Measurements from ENCODE around the gene SYNPR. TPM values are rescaled to one million over a fixed set of nuclear protein-coding genes. Genes with fewer than 3 reads are reported as not detected.

SYNPR gene
- total RNA-seq, 1 donor, result not detected

DNA sequence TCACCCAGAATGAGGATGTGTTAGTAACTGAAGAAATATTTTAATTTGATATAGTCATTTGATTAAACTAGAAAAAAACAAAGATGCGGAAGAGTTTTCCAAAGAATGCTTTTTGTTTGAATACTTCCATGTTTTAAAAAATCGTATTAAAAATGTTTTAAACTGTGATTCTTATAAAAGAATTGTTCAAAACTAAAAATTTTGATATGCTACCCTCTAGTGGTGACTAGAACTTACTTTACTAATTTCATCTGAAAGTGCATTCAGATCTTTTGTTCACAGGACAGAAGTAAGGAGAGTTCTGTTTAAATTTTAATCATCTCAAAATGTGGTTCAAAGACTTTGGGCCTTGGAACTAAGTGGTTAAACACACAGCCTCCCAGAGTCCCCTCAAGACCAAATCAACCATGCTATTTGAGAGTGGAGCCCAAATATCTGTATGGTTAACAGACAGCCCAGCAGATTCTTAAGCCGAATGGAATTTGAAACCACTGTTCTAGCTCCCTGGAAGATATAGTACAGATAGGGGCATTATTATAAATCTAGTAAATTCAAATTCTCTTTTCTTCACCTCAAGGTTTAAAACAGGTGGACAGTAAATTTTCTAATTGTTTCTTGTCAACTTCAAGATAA is 45.2 kb upstream of the SYNPR start:
- Histone ChIP-seq H4K20me1 (ENCODE audit: insufficient read depth, low read length) (no peaks in the 10 kb centered on the region), H3K4me1 (ENCODE audit: insufficient read depth, low read length) (no peaks in the 10 kb centered on the region), H3K27me3 (ENCODE audit: insufficient read depth, low read length) (no peaks in the 10 kb centered on the region), H3K4me3 (ENCODE audit: insufficient read depth, low read length) (no peak overlapping the region), H3K27ac (ENCODE audit: low read depth, low read length) (no peak overlapping the region), H3K36me3 (ENCODE audit: insufficient read depth, low read length) (no peaks in the 10 kb centered on the region), H3K9me3 (ENCODE audit: low read depth, low read length) (no peaks in the 10 kb centered on the region), H2AFZ (ENCODE audit: low read length) (no peak overlapping the region), H3K79me2 (ENCODE audit: insufficient read depth, low read length) (no peaks in the 10 kb centered on the region), H3K4me2 (ENCODE audit: insufficient read depth, low read length) (no peak overlapping the region)
- no peak for DNase-seq (ENCODE audit: insufficient read length, low spot score, missing footprints)
- TF ChIP-seq, protein P1, sequence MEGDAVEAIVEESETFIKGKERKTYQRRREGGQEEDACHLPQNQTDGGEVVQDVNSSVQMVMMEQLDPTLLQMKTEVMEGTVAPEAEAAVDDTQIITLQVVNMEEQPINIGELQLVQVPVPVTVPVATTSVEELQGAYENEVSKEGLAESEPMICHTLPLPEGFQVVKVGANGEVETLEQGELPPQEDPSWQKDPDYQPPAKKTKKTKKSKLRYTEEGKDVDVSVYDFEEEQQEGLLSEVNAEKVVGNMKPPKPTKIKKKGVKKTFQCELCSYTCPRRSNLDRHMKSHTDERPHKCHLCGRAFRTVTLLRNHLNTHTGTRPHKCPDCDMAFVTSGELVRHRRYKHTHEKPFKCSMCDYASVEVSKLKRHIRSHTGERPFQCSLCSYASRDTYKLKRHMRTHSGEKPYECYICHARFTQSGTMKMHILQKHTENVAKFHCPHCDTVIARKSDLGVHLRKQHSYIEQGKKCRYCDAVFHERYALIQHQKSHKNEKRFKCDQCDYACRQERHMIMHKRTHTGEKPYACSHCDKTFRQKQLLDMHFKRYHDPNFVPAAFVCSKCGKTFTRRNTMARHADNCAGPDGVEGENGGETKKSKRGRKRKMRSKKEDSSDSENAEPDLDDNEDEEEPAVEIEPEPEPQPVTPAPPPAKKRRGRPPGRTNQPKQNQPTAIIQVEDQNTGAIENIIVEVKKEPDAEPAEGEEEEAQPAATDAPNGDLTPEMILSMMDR (IDR thresholded peaks at IDR 0.05; ENCODE audit: extremely low read depth, low read depth, low read length), result peak; percentile 42

DNA sequence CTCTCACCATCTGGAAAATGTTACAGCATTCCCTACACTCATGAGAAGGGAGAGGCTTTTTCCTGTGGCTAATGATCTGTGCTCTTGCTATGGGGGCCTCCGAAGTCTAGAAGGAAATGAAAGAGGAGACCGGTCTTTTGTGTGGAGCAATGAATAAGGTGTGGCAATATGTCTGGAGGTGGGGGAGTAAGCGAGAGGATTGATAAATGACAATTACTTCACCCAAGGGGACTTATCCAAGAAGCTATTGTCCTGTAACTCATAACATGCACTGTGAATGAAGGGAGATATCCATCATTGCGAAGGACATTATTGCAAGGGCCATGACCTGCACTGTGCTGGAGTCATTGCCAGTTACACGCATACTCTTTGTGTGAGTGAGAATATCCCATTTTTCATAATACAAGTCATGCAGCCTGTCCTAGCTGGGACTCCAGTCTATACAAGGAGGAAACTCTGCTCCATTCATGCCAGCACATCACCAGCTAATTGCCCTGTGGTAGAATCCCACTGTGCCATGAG is 37.7 kb upstream of the SYNPR start:
- DNase-seq (ENCODE audit: insufficient read length, low spot score, missing footprints), result no peak
- no peaks in the 10 kb centered on the region for H3K9me3 ChIP-seq (ENCODE audit: low read depth, low read length)
- no peak overlapping the region for H3K4me2 ChIP-seq (ENCODE audit: insufficient read depth, low read length)
- H3K36me3 ChIP-seq (ENCODE audit: insufficient read depth, low read length), result no peaks in the 10 kb centered on the region
- no peaks in the 10 kb centered on the region for H3K79me2 ChIP-seq (ENCODE audit: insufficient read depth, low read length)
- H3K27ac ChIP-seq (ENCODE audit: low read depth, low read length), result no peak overlapping the region
- TF ChIP-seq, protein P1 (IDR thresholded peaks at IDR 0.05; ENCODE audit: extremely low read depth, low read depth, low read length), result no peak
- H2AFZ ChIP-seq (ENCODE audit: low read length), result no peak overlapping the region
- no peak overlapping the region for H3K4me3 ChIP-seq (ENCODE audit: insufficient read depth, low read length)
- no peaks in the 10 kb centered on the region for H3K4me1 ChIP-seq (ENCODE audit: insufficient read depth, low read length)
- H3K27me3 ChIP-seq (ENCODE audit: insufficient read depth, low read length), result no peaks in the 10 kb centered on the region
- H4K20me1 ChIP-seq (ENCODE audit: insufficient read depth, low read length), result no peaks in the 10 kb centered on the region

DNA sequence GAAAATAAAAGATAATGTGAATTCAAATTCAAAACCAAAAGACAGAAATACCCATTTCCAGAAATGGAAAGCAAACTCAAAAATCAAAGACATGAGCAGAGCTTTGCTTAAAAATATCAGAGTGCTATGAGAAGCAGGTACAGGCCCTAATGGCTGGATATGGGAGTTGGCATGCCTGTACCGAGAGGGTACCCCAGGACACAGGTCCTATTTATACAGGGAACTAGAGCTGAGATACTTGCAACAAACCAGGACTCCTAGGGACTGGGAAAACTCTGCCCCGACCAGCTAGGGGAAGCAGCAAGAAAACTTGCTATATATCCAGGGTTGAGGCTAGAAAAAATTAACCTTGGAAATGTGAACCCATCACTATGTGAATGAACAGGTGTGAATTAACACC is 36.0 kb upstream of the SYNPR start:
- H3K27me3 ChIP-seq (ENCODE audit: insufficient read depth, low read length), result no peaks in the 10 kb centered on the region
- TF ChIP-seq, protein P1 (IDR thresholded peaks at IDR 0.05; ENCODE audit: extremely low read depth, low read depth, low read length), result no peak
- no peak overlapping the region for H3K4me3 ChIP-seq (ENCODE audit: insufficient read depth, low read length)
- H2AFZ ChIP-seq (ENCODE audit: low read length), result no peak overlapping the region
- H3K27ac ChIP-seq (ENCODE audit: low read depth, low read length), result no peak overlapping the region
- H3K4me1 ChIP-seq (ENCODE audit: insufficient read depth, low read length), result no peaks in the 10 kb centered on the region
- no peak for DNase-seq (ENCODE audit: insufficient read length, low spot score, missing footprints)
- H3K79me2 ChIP-seq (ENCODE audit: insufficient read depth, low read length), result no peaks in the 10 kb centered on the region
- no peak overlapping the region for H3K4me2 ChIP-seq (ENCODE audit: insufficient read depth, low read length)
- H4K20me1 ChIP-seq (ENCODE audit: insufficient read depth, low read length), result no peaks in the 10 kb centered on the region
- no peaks in the 10 kb centered on the region for H3K9me3 ChIP-seq (ENCODE audit: low read depth, low read length)
- H3K36me3 ChIP-seq (ENCODE audit: insufficient read depth, low read length), result no peaks in the 10 kb centered on the region

DNA sequence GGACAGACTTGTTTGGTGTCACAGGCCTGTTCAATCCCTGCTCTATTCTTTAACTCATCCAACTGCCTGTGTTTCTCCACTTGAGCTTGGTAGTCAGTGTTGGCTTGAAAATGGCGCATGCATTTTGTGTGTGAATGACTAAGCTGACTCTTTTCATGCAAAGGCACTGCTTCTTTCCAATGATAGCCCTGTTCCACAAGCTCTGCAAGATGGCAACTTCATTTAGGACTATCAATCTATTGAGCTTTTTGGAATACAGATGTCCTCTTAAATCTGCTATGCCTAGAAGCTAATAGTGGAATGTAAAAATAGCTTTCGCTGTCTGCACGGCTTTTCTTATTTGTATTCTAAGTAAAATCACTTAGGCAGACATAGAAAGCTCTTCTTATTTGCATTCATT is 33.6 kb upstream of the SYNPR start:
- Histone ChIP-seq H3K79me2 (ENCODE audit: insufficient read depth, low read length) (no peaks in the 10 kb centered on the region), H2AFZ (ENCODE audit: low read length) (no peak overlapping the region), H3K4me2 (ENCODE audit: insufficient read depth, low read length) (no peak overlapping the region), H4K20me1 (ENCODE audit: insufficient read depth, low read length) (no peaks in the 10 kb centered on the region), H3K9me3 (ENCODE audit: low read depth, low read length) (no peaks in the 10 kb centered on the region), H3K4me1 (ENCODE audit: insufficient read depth, low read length) (no peaks in the 10 kb centered on the region), H3K36me3 (ENCODE audit: insufficient read depth, low read length) (no peaks in the 10 kb centered on the region), H3K27me3 (ENCODE audit: insufficient read depth, low read length) (no peaks in the 10 kb centered on the region), H3K4me3 (ENCODE audit: insufficient read depth, low read length) (no peak overlapping the region), H3K27ac (ENCODE audit: low read depth, low read length) (no peak overlapping the region)
- DNase-seq (ENCODE audit: insufficient read length, low spot score, missing footprints), result no peak
- TF ChIP-seq, protein P1 (IDR thresholded peaks at IDR 0.05; ENCODE audit: extremely low read depth, low read depth, low read length), result no peak
